ENCODE data around the gene SMTN.
"Not testable (repeated sequence)": the region's sequence is repeated elsewhere in the genome, so short reads cannot be mapped to it uniquely, and the experiment has no call there.

Gene SMTN

GRCh38 chr22:31104869-31105268, 23.8 kb downstream of the SMTN start:
- DNase-seq (ENCODE audit: low read depth), result no peak

- no peak for DNase-seq (ENCODE audit: low read depth)
Measured at GRCh38 chr22:31105282-31105929, 24.3 kb downstream of the SMTN start.

- no peak for DNase-seq (ENCODE audit: low read depth)
Measured at GRCh38 chr22:31106001-31106571, 25.0 kb downstream of the SMTN start.

GRCh38 chr22:31106731-31107177, 25.6 kb downstream of the SMTN start:
- DNase-seq (ENCODE audit: low read depth), result no peak

- peak; percentile 98 for DNase-seq (ENCODE audit: low read depth)
Measured at GRCh38 chr22:31107178-31107893, 26.2 kb downstream of the SMTN start, which contains the start of gene SELENOM. Gene SELENOM, minus strand, starts transcription at chr22:31107568. Its CDS starts 63 bp downstream, at chr22:31107505.

GRCh38 chr22:31107894-31108218, 26.7 kb downstream of the SMTN start:
- DNase-seq (ENCODE audit: low read depth), result no peak

- DNase-seq (ENCODE audit: low read depth), result not testable (repeated sequence)
Measured at GRCh38 chr22:31112547-31113091, 31.5 kb downstream of the SMTN start.

- no peak for DNase-seq (ENCODE audit: low read depth)
Measured at GRCh38 chr22:31118046-31118820, 37.1 kb downstream of the SMTN start.

- no peak for DNase-seq (ENCODE audit: low read depth)
Measured at GRCh38 chr22:31119026-31119717, 38.1 kb downstream of the SMTN start.

- DNase-seq (ENCODE audit: low read depth), result no peak
Measured at GRCh38 chr22:31120230-31120629, 39.1 kb downstream of the SMTN start.

GRCh38 chr22:31120642-31121041, 39.5 kb downstream of the SMTN start:
- DNase-seq (ENCODE audit: low read depth), result no peak

- no peak for DNase-seq (ENCODE audit: low read depth)
Measured at GRCh38 chr22:31121403-31121802, 40.3 kb downstream of the SMTN start.

GRCh38 chr22:31122196-31122531, 41.0 kb downstream of the SMTN start:
- no peak for DNase-seq (ENCODE audit: low read depth)

- no peak for DNase-seq (ENCODE audit: low read depth)
Measured at GRCh38 chr22:31122532-31123291, 41.6 kb downstream of the SMTN start, which contains the start of gene INPP5J. Gene INPP5J, plus strand, starts transcription at chr22:31122966. Its CDS starts 49 bp downstream, at chr22:31123015.

GRCh38 chr22:31123292-31123602, 42.1 kb downstream of the SMTN start:
- no peak for DNase-seq (ENCODE audit: low read depth)

GRCh38 chr22:31124290-31124689, 43.2 kb downstream of the SMTN start:
- no peak for DNase-seq (ENCODE audit: low read depth)

- DNase-seq (ENCODE audit: low read depth), result no peak
Measured at GRCh38 chr22:31124811-31125465, 43.8 kb downstream of the SMTN start.

- no peak for DNase-seq (ENCODE audit: low read depth)
Measured at GRCh38 chr22:31125521-31126117, 44.5 kb downstream of the SMTN start.

- DNase-seq (ENCODE audit: low read depth), result no peak
Measured at GRCh38 chr22:31126128-31126868, 45.2 kb downstream of the SMTN start.

GRCh38 chr22:31126869-31127175, 45.7 kb downstream of the SMTN start:
- no peak for DNase-seq (ENCODE audit: low read depth)

Measured in fibroblast of the conjunctiva (primary cell).